ENCODE results near the gene SUGCT.

- 0 out of 4 replicates have a peak, but pooled peaks of 1 of the 2 experiments have one; percentile 45 for TF ChIP-seq EP300 (IDR thresholded peaks at IDR 0.05; ENCODE audit: borderline replicate concordance in 1 of 2, low read depth in 1 of 2, low read length in 1 of 2)
- no peak for TF ChIP-seq FOXM1 (IDR thresholded peaks at IDR 0.05; ENCODE audit: low read depth)
Observed at GRCh38 chr7:40331915-40332314, 197.1 kb downstream of the SUGCT start.

All from SK-N-SH (cell line).